Neural crest cell (in vitro differentiated cells): Measurements from ENCODE around the gene RBL1. TPM values are rescaled to one million over a fixed set of nuclear protein-coding genes. Genes with fewer than 3 reads are reported as not detected.

Experiments used
- DNase-seq: peaks from one replicate; pipeline ENCODE4 v3.0.0; 2021; ENCODE audit warnings: low read depth, mixed read lengths, low spot score
- H3K27ac Mint-ChIP-seq: one replicate; pipeline ENCODE4 v1.8.0; 2021; ENCODE audit warnings: mild to moderate bottlenecking, mixed read lengths; ENCODE audit not compliant: unreplicated experiment
- H3K27me3 Mint-ChIP-seq: 2 replicates; pipeline ENCODE4 v1.8.0; 2021; ENCODE audit warnings: low read depth, mild to moderate bottlenecking, mixed read lengths
- H3K36me3 Mint-ChIP-seq: 2 replicates; pipeline ENCODE4 v1.8.0; 2021; ENCODE audit warnings: low read depth, mild to moderate bottlenecking, mixed read lengths
- H3K4me1 Mint-ChIP-seq: 2 replicates; pipeline ENCODE4 v1.8.0; 2021; ENCODE audit warnings: mixed read lengths
- H3K4me3 Mint-ChIP-seq: one replicate; pipeline ENCODE4 v1.8.0; 2021; ENCODE audit warnings: mild to moderate bottlenecking, mixed read lengths
- H3K9me3 Mint-ChIP-seq: 2 replicates; pipeline ENCODE4 v1.8.0; 2021; ENCODE audit warnings: mixed read lengths
- CTCF ChIP-seq: fragments of 200-600 bp; sonication (generic); conservative IDR thresholded peaks from 2 replicates; pipeline ENCODE4 v1.5.0; 2021; ENCODE audit warnings: antibody characterized with exemption, mild to moderate bottlenecking
- total RNA-seq: library from RNA; stranded (reverse); gene quantifications from 2 replicates; pipeline ENCODE4 v1.2.1, GENCODE V29; 2021

The RBL1 gene
- total RNA-seq, 1 donor from 2014 or later: 25.6 TPM

DNA sequence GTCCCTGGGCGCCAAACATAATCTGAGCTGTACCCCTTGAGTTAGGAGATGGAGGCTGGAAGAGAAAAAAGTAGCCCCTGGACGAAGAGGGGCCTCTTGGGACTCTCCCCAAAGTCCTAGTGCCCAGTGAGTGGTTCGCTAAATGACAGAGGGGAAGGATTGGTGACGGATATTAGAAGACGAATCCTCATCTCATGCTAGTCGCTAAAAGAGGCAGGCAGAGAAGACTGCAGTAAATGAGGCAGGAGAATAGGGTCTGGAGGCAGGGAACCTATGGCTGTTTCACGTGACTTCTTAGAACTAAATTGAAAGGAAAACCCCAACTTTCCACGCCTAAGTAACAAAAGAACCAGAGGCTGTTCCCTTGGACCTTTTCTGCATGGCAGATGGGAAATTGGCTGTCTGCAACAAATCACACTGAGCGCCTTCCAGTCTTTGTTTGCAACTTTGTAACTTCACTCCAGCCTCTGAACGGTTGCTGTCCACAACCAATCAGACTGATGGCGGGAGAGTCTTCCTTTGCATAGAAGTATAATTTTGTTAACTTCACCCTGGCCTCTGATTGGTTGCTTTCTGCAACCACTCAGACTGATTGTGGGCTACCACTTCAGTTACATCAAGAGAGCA lies 731 bp upstream of the RBL1 start:
- Mint-ChIP-seq H3K27ac (peak overlapping the region; percentile 100), H3K9me3 (no peaks in the 10 kb centered on the region)

DNA sequence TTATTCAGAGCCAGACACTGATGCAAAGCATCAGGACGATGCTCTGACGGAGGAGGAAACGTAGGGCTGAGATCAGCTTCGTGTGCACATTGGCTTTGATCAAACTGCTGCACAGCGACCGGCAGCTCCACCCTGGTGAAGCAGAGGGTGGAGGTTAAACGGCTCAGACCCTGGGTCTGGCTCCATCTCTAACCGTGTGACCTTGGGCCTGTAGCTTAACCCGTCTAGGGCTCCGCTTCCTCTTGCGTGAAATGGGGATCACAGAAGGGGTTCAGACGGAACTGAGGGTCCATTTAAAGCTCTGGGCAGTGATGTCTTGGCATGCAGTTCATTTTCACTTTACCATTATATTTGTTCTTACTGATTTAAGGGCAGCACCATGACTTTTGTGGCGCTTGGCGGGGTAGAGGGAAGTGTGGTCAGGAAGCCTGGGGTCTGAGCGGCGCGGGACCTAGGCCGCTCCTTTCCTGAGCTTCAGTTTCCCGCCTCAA lies 644 bp downstream of the RBL1 start:
- peak overlapping the region; percentile 98 for H3K27ac Mint-ChIP-seq
- no peak for DNase-seq

More for the DNA sequence above, 731 bp upstream of the RBL1 start:
- no peaks in the 10 kb centered on the region for H3K27me3 Mint-ChIP-seq
- peaks cover 36% of the 10 kb centered on the region for H3K4me1 Mint-ChIP-seq
- no peak for TF ChIP-seq CTCF
- no peak for DNase-seq
- H3K36me3 Mint-ChIP-seq: peaks cover 5% of the 10 kb centered on the region
- H3K4me3 Mint-ChIP-seq: peak overlapping the region; percentile 100

GRCh38 chr20:37090407-37090806 lies 5.4 kb downstream of the RBL1 start:
- no peaks in the 10 kb centered on the region for H3K9me3 Mint-ChIP-seq
- TF ChIP-seq CTCF: no peak
- H3K4me1 Mint-ChIP-seq: peaks cover 24% of the 10 kb centered on the region
- no peak overlapping the region for H3K4me3 Mint-ChIP-seq
- no peak for DNase-seq
- no peak overlapping the region for H3K27ac Mint-ChIP-seq
- H3K36me3 Mint-ChIP-seq: peaks cover 8% of the 10 kb centered on the region
- no peaks in the 10 kb centered on the region for H3K27me3 Mint-ChIP-seq

More for the DNA sequence above, 644 bp downstream of the RBL1 start:
- peaks cover 7% of the 10 kb centered on the region for H3K36me3 Mint-ChIP-seq
- H3K4me1 Mint-ChIP-seq: peaks cover 39% of the 10 kb centered on the region
- H3K4me3 Mint-ChIP-seq: peak overlapping the region; percentile 93
- H3K9me3 Mint-ChIP-seq: no peaks in the 10 kb centered on the region
- TF ChIP-seq CTCF: no peak
- no peaks in the 10 kb centered on the region for H3K27me3 Mint-ChIP-seq

- H3K36me3 Mint-ChIP-seq: peaks cover 15% of the 10 kb centered on the region
- H3K27me3 Mint-ChIP-seq: no peaks in the 10 kb centered on the region
- H3K9me3 Mint-ChIP-seq: no peaks in the 10 kb centered on the region
- DNase-seq: peak; percentile 6
- no peak overlapping the region for H3K4me3 Mint-ChIP-seq
- peak; percentile 48 for TF ChIP-seq CTCF
- no peak overlapping the region for H3K27ac Mint-ChIP-seq
- peaks cover 4% of the 10 kb centered on the region for H3K4me1 Mint-ChIP-seq
Measured at GRCh38 chr20:37081717-37082289, 14.0 kb downstream of the RBL1 start.

DNA sequence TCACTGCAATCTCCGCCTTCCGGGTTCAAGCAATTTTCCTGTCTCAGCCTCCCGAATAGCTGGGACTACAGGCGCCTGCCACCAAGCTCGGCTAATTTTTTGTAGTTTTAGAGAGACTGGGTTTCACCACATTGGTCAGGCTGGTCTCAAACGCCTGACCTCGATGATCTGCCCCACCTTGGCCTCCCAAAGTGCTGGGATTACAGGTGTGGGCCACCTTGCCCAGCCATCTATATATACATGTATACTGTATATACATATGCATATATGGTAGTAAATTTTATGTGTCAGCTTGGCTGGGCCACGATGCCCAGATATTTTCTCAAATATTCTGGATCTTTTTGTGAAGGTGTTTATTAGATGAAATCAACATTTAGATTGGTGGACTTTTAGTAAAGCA lies 18.8 kb downstream of the RBL1 start:
- H3K36me3 Mint-ChIP-seq: peaks cover 23% of the 10 kb centered on the region
- no peak for DNase-seq
- H3K9me3 Mint-ChIP-seq: peaks cover 2% of the 10 kb centered on the region
- TF ChIP-seq CTCF: no peak
- H3K27me3 Mint-ChIP-seq: no peaks in the 10 kb centered on the region
- H3K4me3 Mint-ChIP-seq: no peak overlapping the region
- H3K27ac Mint-ChIP-seq: no peak overlapping the region
- H3K4me1 Mint-ChIP-seq: peaks cover 3% of the 10 kb centered on the region
